Mucosa of rectum (tissue), 2 donors: Measurements from ENCODE around the gene ZNF835.

ENCODE experiments used
- H3K27ac ChIP-seq, 2 donors: one replicate each; pipeline ENCODE4 v1.7.0; 2013; ENCODE audit warnings: inconsistent platforms in 2 of 2, low read depth in 2 of 2, low read length in 2 of 2
- H3K27me3 ChIP-seq, 2 donors: one replicate each; pipeline ENCODE4 v1.7.0; 2013; ENCODE audit warnings: low read length in 2 of 2; ENCODE audit not compliant: control insufficient read depth in 2 of 2, insufficient read depth in 2 of 2
- H3K36me3 ChIP-seq, 2 donors: one replicate each; pipeline ENCODE4 v1.7.0; 2013; ENCODE audit warnings: low read length in 2 of 2; ENCODE audit not compliant: control insufficient read depth in 2 of 2, insufficient read depth in 2 of 2
- H3K4me1 ChIP-seq, 2 donors: one replicate each; pipeline ENCODE4 v1.7.0; 2013; ENCODE audit warnings: low read length in 2 of 2, mild to moderate bottlenecking in 1 of 2; ENCODE audit not compliant: control insufficient read depth in 2 of 2, insufficient read depth in 2 of 2
- H3K4me3 ChIP-seq, 2 donors: one replicate each; pipeline ENCODE4 v1.7.0; 2013; ENCODE audit warnings: low read length in 2 of 2
- H3K9ac ChIP-seq, 2 donors: one replicate each; pipeline ENCODE4 v1.7.0; 2013; ENCODE audit warnings: low read length in 2 of 2, low read depth in 1 of 2, mild to moderate bottlenecking in 1 of 2
- H3K9me3 ChIP-seq, 2 donors: one replicate each; pipeline ENCODE4 v1.7.0; 2013; ENCODE audit warnings: low read length in 2 of 2; ENCODE audit not compliant: control insufficient read depth in 2 of 2
- donor health status: healthy.
- donor health status: Normal muscosa, but diverticular disease.

The ZNF835 gene

DNA sequence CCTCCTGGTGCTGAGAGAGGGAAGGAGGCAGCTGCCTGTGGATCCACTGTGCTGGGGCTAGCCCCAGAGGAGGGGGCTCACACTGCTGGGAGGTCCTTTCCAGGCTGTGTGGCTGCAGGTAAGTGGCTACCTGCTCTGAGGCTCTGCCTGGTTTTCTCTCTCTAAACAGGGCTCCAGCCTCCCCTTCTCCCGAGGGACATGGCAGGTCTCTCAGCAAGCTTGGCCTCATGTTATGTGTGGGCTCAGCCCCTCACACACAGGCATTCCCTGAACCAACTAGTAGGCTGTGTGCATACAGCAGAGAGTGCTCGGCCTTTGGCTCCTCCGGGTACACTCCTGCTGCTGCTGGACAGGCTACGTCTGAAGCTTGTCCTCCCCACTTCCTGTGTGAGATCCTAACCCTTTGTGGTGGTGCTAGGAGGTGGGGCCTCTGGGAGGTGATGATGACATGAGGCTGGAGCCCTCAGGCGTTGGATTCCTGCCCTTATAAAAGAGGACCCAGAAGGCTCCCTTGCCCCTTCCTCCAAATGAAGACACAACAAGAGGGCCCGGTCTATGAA is 4.2 kb downstream of the ZNF835 start:
- no peaks in the 10 kb centered on the region for H3K27me3 ChIP-seq
- H3K4me3 ChIP-seq = no peak overlapping the region
- no peak overlapping the region for H3K27ac ChIP-seq
- no peaks in the 10 kb centered on the region for H3K36me3 ChIP-seq
- H3K9ac ChIP-seq = no peak overlapping the region
- H3K4me1 ChIP-seq = peaks cover 3 to 5% of the 10 kb centered on the region in 2 donors
- H3K9me3 ChIP-seq = peaks cover 5 to 6% of the 10 kb centered on the region in 2 donors

DNA sequence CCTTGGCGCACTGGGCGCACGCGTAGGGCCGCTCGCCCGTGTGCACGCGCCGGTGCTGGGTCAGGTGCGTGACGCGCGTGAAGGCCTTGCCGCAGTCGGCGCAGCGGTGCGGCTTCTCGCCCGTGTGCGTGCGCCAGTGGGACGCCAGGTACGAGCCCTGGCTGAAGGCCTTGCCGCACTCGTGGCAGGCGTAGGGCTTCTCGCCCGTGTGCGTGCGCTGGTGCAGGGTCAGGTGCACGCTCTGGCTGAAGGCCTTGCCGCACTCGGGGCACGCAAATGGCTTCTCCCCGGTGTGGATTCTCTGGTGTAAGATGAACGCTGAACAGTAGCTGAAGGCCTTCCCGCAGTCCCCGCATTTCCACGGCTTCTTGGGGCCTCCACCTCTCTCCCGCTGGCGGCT is 7.0 kb downstream of the ZNF835 start:
- Histone ChIP-seq H3K27me3 (no peaks in the 10 kb centered on the region), H3K9ac (no peak overlapping the region), H3K4me3 (no peak overlapping the region), H3K36me3 (no peaks in the 10 kb centered on the region), H3K4me1 (no peaks in the 10 kb centered on the region), H3K9me3 (peaks cover 0 to 12% of the 10 kb centered on the region in 2 donors), H3K27ac (no peak overlapping the region)

DNA sequence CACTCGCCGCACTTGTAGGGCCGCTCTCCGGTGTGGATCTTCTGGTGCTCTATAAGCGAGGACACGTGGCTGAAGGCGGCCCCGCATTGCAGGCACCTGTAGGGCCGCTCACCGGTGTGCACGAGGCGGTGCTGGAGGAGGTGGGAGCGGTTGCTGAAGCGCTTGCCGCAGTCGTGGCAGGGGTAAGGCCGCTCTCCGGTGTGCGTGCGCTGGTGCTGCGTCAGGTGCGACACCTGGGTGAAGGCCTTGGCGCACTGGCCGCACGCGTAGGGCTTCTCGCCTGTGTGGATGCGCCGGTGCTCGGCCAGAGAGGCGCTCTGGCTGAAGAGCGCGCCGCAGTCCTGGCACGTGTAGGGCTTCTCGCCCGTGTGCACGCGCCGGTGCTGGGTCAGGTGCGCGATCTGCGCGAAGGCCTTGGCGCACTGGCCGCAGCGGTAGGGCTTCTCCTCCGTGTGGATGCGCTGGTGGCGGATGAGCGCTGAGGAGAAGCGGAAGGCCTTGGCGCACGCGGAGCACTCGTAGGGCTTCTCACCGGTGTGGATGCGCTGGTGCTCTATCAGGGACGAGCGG is 7.5 kb downstream of the ZNF835 start:
- Histone ChIP-seq H3K4me3 (no peak overlapping the region), H3K9me3 (peaks cover 3 to 12% of the 10 kb centered on the region in 2 donors), H3K27ac (no peak overlapping the region), H3K4me1 (no peaks in the 10 kb centered on the region), H3K36me3 (no peaks in the 10 kb centered on the region), H3K9ac (no peak overlapping the region), H3K27me3 (no peaks in the 10 kb centered on the region)

DNA sequence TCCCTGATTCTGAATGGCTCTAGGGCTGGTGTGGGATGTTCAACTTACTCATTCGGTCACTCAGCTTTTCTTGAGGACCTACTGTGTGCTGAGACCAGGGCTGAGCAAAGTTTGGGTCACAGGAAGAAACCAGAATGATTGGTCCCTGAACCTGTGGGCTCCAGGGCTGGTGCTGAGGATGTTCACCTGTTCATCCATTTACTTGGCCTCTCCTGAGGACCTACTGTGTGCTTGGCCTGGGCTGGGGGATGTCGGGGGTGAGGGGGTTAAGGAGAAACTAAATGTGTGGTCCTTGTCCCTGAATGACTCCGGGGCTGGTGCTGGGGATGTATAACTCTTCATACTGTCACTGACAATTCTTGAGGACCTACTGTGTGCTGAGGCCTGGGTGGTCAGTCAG is 10.3 kb downstream of the ZNF835 start:
- Histone ChIP-seq H3K4me1 (no peaks in the 10 kb centered on the region), H3K36me3 (no peaks in the 10 kb centered on the region), H3K4me3 (no peak overlapping the region), H3K9me3 (peaks cover 3 to 6% of the 10 kb centered on the region in 2 donors), H3K27ac (no peak overlapping the region), H3K9ac (no peak overlapping the region), H3K27me3 (no peaks in the 10 kb centered on the region)

DNA sequence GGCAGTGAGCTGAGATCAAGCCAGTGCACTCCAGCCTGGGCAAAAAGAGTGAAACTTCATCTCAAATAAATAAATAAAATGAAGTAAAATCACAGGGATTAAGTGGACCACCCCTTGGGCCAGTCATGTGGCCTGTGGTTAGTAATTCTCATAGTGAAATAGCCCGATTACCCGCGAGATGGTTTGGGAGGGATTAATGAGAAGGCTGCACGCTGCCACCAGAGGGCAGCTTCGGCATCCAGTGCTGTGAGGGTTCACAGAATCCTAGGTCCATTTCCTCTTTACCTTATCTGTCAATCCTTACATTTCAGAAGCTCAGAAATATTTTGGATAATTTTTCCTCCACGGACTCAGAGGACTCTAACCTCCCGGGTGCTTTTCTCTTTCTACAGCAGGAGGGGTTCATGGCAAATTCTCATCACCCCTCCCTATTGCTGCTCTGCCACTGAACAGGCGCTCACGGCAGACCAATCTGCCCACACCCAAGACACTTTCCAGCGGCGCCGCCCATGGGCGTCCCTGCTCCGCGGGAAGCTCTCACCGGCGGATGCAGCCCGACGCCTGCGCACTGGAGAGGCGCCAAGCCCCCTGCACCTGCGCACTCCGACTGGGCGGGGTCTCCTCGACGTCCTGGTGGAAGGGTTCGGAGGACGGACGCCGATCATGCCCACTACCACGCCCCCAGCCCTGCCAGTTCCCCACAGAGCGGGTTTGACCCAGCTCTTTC is 11.0 kb downstream of the ZNF835 start:
- Histone ChIP-seq H3K27me3 (no peaks in the 10 kb centered on the region), H3K4me1 (no peaks in the 10 kb centered on the region), H3K36me3 (no peaks in the 10 kb centered on the region), H3K27ac (no peak overlapping the region), H3K9ac (no peak overlapping the region), H3K9me3 (peaks cover 3 to 6% of the 10 kb centered on the region in 2 donors), H3K4me3 (peak overlapping the region in 1 of 2 donors; percentile 20)

DNA sequence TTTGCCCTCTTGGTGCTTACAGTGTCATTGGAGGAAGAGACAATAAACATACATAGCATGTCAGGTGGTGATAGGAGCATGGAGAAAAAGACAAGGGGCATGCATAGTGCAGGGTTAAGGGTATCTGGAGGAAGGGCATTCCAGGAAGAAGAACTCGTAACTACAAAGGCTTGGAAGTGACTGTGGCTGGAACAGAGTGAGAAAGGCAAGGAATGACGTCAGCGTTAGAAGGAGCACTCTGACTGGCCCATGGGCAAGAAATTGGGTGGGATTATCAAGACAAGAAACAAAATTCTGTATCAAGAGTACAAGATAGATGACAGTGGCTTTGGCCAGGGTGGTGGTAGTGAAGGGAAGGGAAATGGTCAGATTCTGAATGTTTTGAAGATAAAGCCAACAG is 17.4 kb downstream of the ZNF835 start:
- Histone ChIP-seq H3K9me3 (peaks cover under 1 to 2% of the 10 kb centered on the region in 2 donors), H3K4me3 (no peak overlapping the region), H3K36me3 (no peaks in the 10 kb centered on the region), H3K9ac (no peak overlapping the region), H3K27ac (no peak overlapping the region), H3K27me3 (no peaks in the 10 kb centered on the region), H3K4me1 (no peaks in the 10 kb centered on the region)

DNA sequence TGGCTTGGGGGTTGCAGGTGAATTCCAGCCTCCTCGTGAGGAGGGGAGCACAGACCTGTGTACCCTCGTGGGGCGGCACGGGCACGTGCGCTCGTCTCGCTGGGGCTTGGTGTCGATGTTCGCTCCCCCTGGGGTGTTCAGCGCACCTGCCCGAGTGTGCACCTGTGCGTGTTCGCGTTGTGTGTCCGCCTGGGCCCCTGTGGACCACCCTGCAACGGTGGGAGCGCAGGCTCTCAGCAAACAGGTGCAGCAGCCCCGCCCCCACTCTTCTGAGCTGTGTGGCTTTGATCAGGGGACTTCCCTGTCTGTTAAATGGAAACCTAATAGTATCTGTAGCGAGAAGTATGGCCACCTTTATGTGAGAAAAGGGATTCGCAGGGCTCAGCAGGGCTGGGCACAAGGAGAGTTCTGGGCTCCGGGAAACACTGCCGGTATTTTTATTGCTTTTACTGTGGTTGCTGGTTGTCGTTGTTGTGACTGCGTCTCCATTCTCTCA is 28.0 kb downstream of the ZNF835 start:
- peaks cover 4 to 10% of the 10 kb centered on the region in 2 donors for H3K9me3 ChIP-seq
- H3K4me3 ChIP-seq = no peak overlapping the region
- no peak overlapping the region for H3K27ac ChIP-seq
- H3K36me3 ChIP-seq = no peaks in the 10 kb centered on the region
- H3K9ac ChIP-seq = no peak overlapping the region
- H3K27me3 ChIP-seq = no peaks in the 10 kb centered on the region
- no peaks in the 10 kb centered on the region for H3K4me1 ChIP-seq

DNA sequence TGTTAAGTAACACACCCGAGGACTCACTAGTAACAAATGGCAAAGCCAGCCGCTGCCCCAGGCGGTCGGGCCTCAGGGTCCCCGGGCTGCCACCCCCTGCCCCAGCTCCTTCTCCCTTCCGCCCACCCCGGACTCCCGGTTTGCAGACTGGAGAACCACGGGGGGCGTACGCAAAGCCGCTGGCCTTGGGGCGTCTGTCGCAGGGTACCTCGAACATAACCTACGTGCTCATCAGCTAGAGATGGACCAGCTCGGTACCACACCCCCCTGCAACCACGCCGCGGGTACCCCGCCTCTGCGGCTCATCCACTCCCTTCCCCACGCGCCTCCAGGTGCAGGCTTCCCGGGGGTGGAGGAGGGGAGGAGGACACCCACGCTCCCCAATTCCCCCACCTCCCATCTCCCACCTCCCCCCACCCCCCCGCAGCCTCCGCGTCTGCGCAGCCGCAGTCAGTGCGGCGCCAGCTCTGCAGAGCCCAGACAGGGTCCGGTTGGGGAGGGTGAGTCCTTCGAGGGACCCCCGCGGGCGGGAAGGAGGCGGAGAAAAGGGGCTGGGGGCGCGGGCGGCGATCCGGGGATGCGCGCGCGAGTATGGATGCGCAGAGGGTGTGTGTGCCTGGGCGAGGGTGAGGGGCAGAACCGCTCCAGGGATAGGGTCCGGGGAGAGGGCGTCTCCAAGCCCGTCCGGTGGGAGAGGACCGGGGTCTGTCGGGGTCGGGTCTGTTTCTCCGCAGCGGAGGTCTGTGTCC is 28.7 kb downstream of the ZNF835 start, which contains the start of gene SMIM17:
TSS of gene SMIM17 (plus strand) at position 449 of the 749 bp plus-strand sequence. CDS start 2,509 bp downstream, outside the sequence.
- Histone ChIP-seq H3K4me1 (no peaks in the 10 kb centered on the region), H3K4me3 (no peak within 1 kb of the TSS), H3K27ac (no peak within 1 kb of the TSS), H3K9me3 (peaks cover 0 to 10% of the 10 kb centered on the region in 2 donors), H3K9ac (no peak within 1 kb of the TSS), H3K36me3 (no peaks in the 10 kb centered on the region), H3K27me3 (no peaks in the 10 kb centered on the region)

DNA sequence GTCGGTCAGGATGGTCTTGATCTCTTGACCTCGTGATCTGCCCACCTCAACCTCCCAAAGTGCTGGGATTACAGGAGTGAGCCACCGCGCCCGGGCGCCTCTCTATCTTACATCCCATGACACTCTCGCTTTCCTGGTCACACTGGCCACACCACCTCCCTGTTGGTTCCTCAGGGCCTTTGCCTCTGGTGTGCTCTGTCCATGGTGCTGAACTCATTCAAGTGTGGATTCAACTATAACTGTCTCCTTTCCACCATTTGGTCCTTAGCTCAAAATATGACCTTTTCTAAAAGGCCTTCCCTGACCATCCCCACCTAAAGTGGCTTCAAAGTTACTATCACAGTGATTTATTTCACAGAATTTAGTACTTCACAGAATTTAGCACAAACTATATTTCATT is 32.3 kb downstream of the ZNF835 start:
- peaks cover 5 to 8% of the 10 kb centered on the region in 2 donors for H3K9me3 ChIP-seq
- no peak overlapping the region for H3K9ac ChIP-seq
- H3K27ac ChIP-seq = no peak overlapping the region
- H3K4me3 ChIP-seq = no peak overlapping the region
- H3K4me1 ChIP-seq = no peaks in the 10 kb centered on the region
- H3K27me3 ChIP-seq = no peaks in the 10 kb centered on the region
- H3K36me3 ChIP-seq = no peaks in the 10 kb centered on the region
